Trophoblast cell (in vitro differentiated cells and primary cell): ENCODE measurements around the gene ANTXR1.

Experiments
- DNase-seq, 2 donors: peaks; one replicate each; pipeline ENCODE4 v3.0.0-alpha.2; 2016
- H2AFZ ChIP-seq: 2 replicates; pipeline ENCODE4 v1.6.1; 2013; ENCODE audit warnings: low read length, moderate library complexity, mild to moderate bottlenecking; ENCODE audit not compliant: insufficient read depth, poor library complexity
- H2AK5ac ChIP-seq: 2 replicates; pipeline ENCODE4 v1.6.1; 2013; ENCODE audit warnings: mild to moderate bottlenecking, low read length
- H2BK120ac ChIP-seq: 2 replicates; pipeline ENCODE4 v1.6.1; 2013; ENCODE audit warnings: low read length, mild to moderate bottlenecking, moderate library complexity; ENCODE audit not compliant: insufficient read depth, poor library complexity
- H2BK12ac ChIP-seq: 2 replicates; pipeline ENCODE4 v1.6.1; 2013; ENCODE audit warnings: mild to moderate bottlenecking, low read length, moderate library complexity
- H2BK5ac ChIP-seq: 2 replicates; pipeline ENCODE4 v1.6.1; 2013; ENCODE audit warnings: low read length, low read depth, moderate library complexity, mild to moderate bottlenecking; ENCODE audit not compliant: poor library complexity
- H3K14ac ChIP-seq: 2 replicates; pipeline ENCODE4 v1.6.1; 2013; ENCODE audit warnings: mild to moderate bottlenecking, low read length
- H3K18ac ChIP-seq: 2 replicates; pipeline ENCODE4 v1.6.1; 2013; ENCODE audit warnings: mild to moderate bottlenecking, low read length
- H3K23ac ChIP-seq: 2 replicates; pipeline ENCODE4 v1.6.1; 2013; ENCODE audit warnings: low read length
- H3K27ac ChIP-seq: 2 replicates; pipeline ENCODE4 v1.5.1; 2013; ENCODE audit warnings: low read depth, mild to moderate bottlenecking, inconsistent platforms, low read length, moderate library complexity
- H3K27me3 ChIP-seq: 2 replicates; pipeline ENCODE4 v1.6.1; 2013; ENCODE audit warnings: inconsistent platforms, mild to moderate bottlenecking, low read length, moderate library complexity; ENCODE audit not compliant: insufficient read depth
- H3K36me3 ChIP-seq, 2 experiments: 1 replicate in 1 of 2; 2 replicates in 1 of 2; pipeline ENCODE4 v1.6.1; 2013; ENCODE audit warnings: low read length in 2 of 2, mild to moderate bottlenecking in 2 of 2, moderate library complexity in 1 of 2; ENCODE audit not compliant: insufficient read depth in 2 of 2, control insufficient read depth in 1 of 2
- H3K4ac ChIP-seq: 2 replicates; pipeline ENCODE4 v1.6.1; 2013; ENCODE audit warnings: low read depth, mild to moderate bottlenecking, low read length, moderate library complexity
- H3K4me1 ChIP-seq, 2 experiments: 1 replicate in 1 of 2; 2 replicates in 1 of 2; pipeline ENCODE4 v1.6.1; 2013; ENCODE audit warnings: low read length in 2 of 2, mild to moderate bottlenecking in 2 of 2, moderate library complexity in 1 of 2; ENCODE audit not compliant: insufficient read depth in 2 of 2, control insufficient read depth in 1 of 2
- H3K4me2 ChIP-seq: 2 replicates; pipeline ENCODE4 v1.6.1; 2013; ENCODE audit warnings: inconsistent platforms, mild to moderate bottlenecking, low read length, moderate library complexity
- H3K4me3 ChIP-seq: 2 replicates; pipeline ENCODE4 v1.5.1; 2013; ENCODE audit warnings: mild to moderate bottlenecking, low read depth, low read length, inconsistent platforms
- H3K79me1 ChIP-seq: one replicate; pipeline ENCODE4 v1.6.1; 2013; ENCODE audit warnings: low read length
- H3K79me2 ChIP-seq: 2 replicates; pipeline ENCODE4 v1.6.1; 2013; ENCODE audit warnings: low read length, mild to moderate bottlenecking; ENCODE audit not compliant: control insufficient read depth, insufficient read depth, poor library complexity
- H3K9ac ChIP-seq: 2 replicates; pipeline ENCODE4 v1.6.1; 2013; ENCODE audit warnings: mild to moderate bottlenecking, low read length
- H3K9me3 ChIP-seq: 2 replicates; pipeline ENCODE4 v1.6.1; 2013; ENCODE audit warnings: low read depth, mild to moderate bottlenecking, control low read depth, inconsistent platforms, low read length; ENCODE audit not compliant: insufficient read depth
- H4K12ac ChIP-seq: 2 replicates; pipeline ENCODE4 v1.6.1; 2013; ENCODE audit warnings: low read depth, mild to moderate bottlenecking, low read length, moderate library complexity
- H4K8ac ChIP-seq: 2 replicates; pipeline ENCODE4 v1.6.1; 2013; ENCODE audit warnings: low read depth, mild to moderate bottlenecking, low read length, moderate library complexity
- H4K91ac ChIP-seq: one replicate; pipeline ENCODE4 v1.6.1; 2013; ENCODE audit warnings: low read depth, mild to moderate bottlenecking, low read length, moderate library complexity
- WGBS: extraction: QIAGEN DNeasy Blood & Tissue Kit; methylation state at CpG from one replicate; pipeline ENCODE4 v1.1.7; 2013; ENCODE audit warnings: missing lambda C conversion rate; ENCODE audit not compliant: insufficient read length, insufficient coverage; ENCODE audit errors: extremely low coverage; 5-methylcytosine and 5-hydroxymethylcytosine counted together

ANTXR1 gene

GRCh38 chr2:69288429-69288828 is 275.4 kb downstream of the ANTXR1 start:
- H3K27ac ChIP-seq: no peak overlapping the region
- H2AFZ ChIP-seq: no peak overlapping the region
- H3K79me2 ChIP-seq: no peaks in the 10 kb centered on the region
- H2BK120ac ChIP-seq: no peak overlapping the region
- no peak overlapping the region for H2AK5ac ChIP-seq
- no peak overlapping the region for H3K23ac ChIP-seq
- H4K8ac ChIP-seq: no peak overlapping the region
- no peak overlapping the region for H3K18ac ChIP-seq
- no peak for DNase-seq
- H3K36me3 ChIP-seq: no peaks in the 10 kb centered on the region
- no peaks in the 10 kb centered on the region for H3K4me1 ChIP-seq
- no CpG with 5 or more reads among the region's 1 CpG for WGBS
- H4K12ac ChIP-seq: no peak overlapping the region
- no peak overlapping the region for H4K91ac ChIP-seq
- no peak overlapping the region for H3K14ac ChIP-seq
- no peak overlapping the region for H2BK12ac ChIP-seq
- H3K9ac ChIP-seq: no peak overlapping the region
- no peak overlapping the region for H3K4ac ChIP-seq
- peaks cover 2% of the 10 kb centered on the region for H3K9me3 ChIP-seq
- no peak overlapping the region for H3K4me2 ChIP-seq
- no peaks in the 10 kb centered on the region for H3K79me1 ChIP-seq
- no peak overlapping the region for H2BK5ac ChIP-seq
- no peak overlapping the region for H3K4me3 ChIP-seq
- no peaks in the 10 kb centered on the region for H3K27me3 ChIP-seq

GRCh38 chr2:69291004-69291650 is 278.1 kb downstream of the ANTXR1 start:
- Histone ChIP-seq H3K9me3 (peaks cover 2% of the 10 kb centered on the region), H3K4ac (no peak overlapping the region), H3K27ac (no peak overlapping the region), H2BK5ac (no peak overlapping the region), H3K4me2 (no peak overlapping the region), H3K79me2 (no peaks in the 10 kb centered on the region), H3K14ac (no peak overlapping the region), H3K4me1 (no peaks in the 10 kb centered on the region), H2AK5ac (no peak overlapping the region), H3K27me3 (no peaks in the 10 kb centered on the region), H2BK120ac (no peak overlapping the region), H3K36me3 (no peaks in the 10 kb centered on the region), H3K79me1 (no peaks in the 10 kb centered on the region), H4K12ac (no peak overlapping the region), H3K9ac (no peak overlapping the region), H3K18ac (no peak overlapping the region), H2BK12ac (no peak overlapping the region), H4K91ac (no peak overlapping the region), H2AFZ (no peak overlapping the region), H3K4me3 (no peak overlapping the region), H3K23ac (no peak overlapping the region), H4K8ac (no peak overlapping the region)
- no peak for DNase-seq

- Histone ChIP-seq H3K9me3 (peaks cover 3% of the 10 kb centered on the region), H2BK12ac (no peak overlapping the region), H3K23ac (no peak overlapping the region), H3K36me3 (no peaks in the 10 kb centered on the region), H2BK120ac (no peak overlapping the region), H3K14ac (no peak overlapping the region), H3K79me2 (no peaks in the 10 kb centered on the region), H3K27me3 (no peaks in the 10 kb centered on the region), H2BK5ac (no peak overlapping the region), H4K8ac (no peak overlapping the region), H2AK5ac (no peak overlapping the region), H3K4me1 (no peaks in the 10 kb centered on the region), H3K4me2 (no peak overlapping the region), H3K4ac (no peak overlapping the region), H3K9ac (no peak overlapping the region), H4K12ac (no peak overlapping the region), H3K27ac (no peak overlapping the region), H3K18ac (no peak overlapping the region), H4K91ac (no peak overlapping the region), H2AFZ (no peak overlapping the region), H3K4me3 (no peak overlapping the region), H3K79me1 (no peaks in the 10 kb centered on the region)
- DNase-seq: no peak
- no CpG with 5 or more reads among the region's 3 CpGs for WGBS
Observed at GRCh38 chr2:69291721-69292120, 278.7 kb downstream of the ANTXR1 start.

- WGBS: no CpG with 5 or more reads among the region's 3 CpGs
- H3K9ac ChIP-seq: no peak overlapping the region
Observed at GRCh38 chr2:69292256-69292655, 279.3 kb downstream of the ANTXR1 start.

More at GRCh38 chr2:69292256-69292655, 279.3 kb downstream of the ANTXR1 start:
- H4K12ac ChIP-seq: no peak overlapping the region
- H3K9me3 ChIP-seq: peaks cover 3% of the 10 kb centered on the region
- no peak overlapping the region for H4K91ac ChIP-seq
- H3K79me2 ChIP-seq: no peaks in the 10 kb centered on the region
- no peak overlapping the region for H3K4me3 ChIP-seq
- no peak overlapping the region for H2AFZ ChIP-seq
- no peak overlapping the region for H4K8ac ChIP-seq
- H3K18ac ChIP-seq: no peak overlapping the region
- H2BK12ac ChIP-seq: no peak overlapping the region
- no peaks in the 10 kb centered on the region for H3K36me3 ChIP-seq
- no peak overlapping the region for H3K23ac ChIP-seq
- DNase-seq: no peak
- no peaks in the 10 kb centered on the region for H3K4me1 ChIP-seq
- H3K14ac ChIP-seq: no peak overlapping the region
- H3K27ac ChIP-seq: no peak overlapping the region
- no peak overlapping the region for H2AK5ac ChIP-seq
- H3K4ac ChIP-seq: no peak overlapping the region
- no peaks in the 10 kb centered on the region for H3K79me1 ChIP-seq
- no peak overlapping the region for H2BK5ac ChIP-seq
- H3K4me2 ChIP-seq: no peak overlapping the region
- H3K27me3 ChIP-seq: no peaks in the 10 kb centered on the region
- no peak overlapping the region for H2BK120ac ChIP-seq
